NCI-H524 treated with DMSO at 0.1 percent for 48 hours (cell line): ENCODE results near the gene FYTTD1.
"Not testable (repeated sequence)": the region's sequence is repeated elsewhere in the genome, so short reads cannot be mapped to it uniquely, and the experiment has no call there.

Experiments used
- DNase-seq: peaks from one replicate; lab custom pipeline; 2025; lab: John Stamatoyannopoulos, UW

The FYTTD1 gene, protein sequence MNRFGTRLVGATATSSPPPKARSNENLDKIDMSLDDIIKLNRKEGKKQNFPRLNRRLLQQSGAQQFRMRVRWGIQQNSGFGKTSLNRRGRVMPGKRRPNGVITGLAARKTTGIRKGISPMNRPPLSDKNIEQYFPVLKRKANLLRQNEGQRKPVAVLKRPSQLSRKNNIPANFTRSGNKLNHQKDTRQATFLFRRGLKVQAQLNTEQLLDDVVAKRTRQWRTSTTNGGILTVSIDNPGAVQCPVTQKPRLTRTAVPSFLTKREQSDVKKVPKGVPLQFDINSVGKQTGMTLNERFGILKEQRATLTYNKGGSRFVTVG

DNA sequence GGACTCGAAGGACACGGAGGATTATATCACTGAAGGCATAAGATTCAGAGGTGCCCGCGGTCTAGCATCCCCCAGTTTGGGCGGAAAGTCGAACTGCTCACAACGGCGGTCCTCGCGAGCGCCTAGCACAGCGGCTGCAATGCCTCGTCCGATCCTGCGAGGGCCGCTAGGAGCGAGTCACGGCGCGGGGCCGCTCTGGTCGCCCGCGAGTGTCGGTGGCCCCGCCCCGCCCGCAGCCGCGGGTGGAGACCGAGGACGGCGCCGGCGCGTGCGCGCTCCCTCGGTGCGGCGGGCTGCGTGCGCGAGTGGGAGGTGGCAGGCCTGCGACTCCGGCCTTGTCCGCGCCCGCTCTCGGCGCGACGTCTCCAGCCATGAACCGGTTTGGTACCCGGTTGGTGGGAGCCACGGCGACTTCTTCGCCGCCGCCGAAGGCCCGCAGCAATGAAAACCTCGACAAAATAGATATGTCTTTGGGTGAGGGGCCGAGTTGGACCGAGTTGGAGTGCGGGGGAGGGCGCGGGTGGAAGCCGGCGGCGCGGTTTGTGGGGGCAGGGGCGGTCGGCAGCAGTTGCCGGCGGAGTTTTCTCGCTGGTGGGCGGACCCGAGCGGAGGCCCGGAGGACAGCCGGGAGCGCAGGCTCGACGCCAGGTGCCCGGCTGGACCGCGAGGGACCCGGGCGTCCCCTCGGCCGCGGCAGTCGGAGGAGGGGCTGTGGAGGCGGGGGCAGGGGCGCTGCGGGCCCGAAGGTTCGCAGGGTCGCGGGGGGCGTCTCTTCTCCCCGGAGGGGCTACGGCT is at the start of gene FYTTD1:
Gene FYTTD1 (plus strand): TSS at position 283 of the 795 bp plus-strand sequence. CDS start 89 bp downstream, at position 372.
- peak; percentile 72 for DNase-seq

DNA sequence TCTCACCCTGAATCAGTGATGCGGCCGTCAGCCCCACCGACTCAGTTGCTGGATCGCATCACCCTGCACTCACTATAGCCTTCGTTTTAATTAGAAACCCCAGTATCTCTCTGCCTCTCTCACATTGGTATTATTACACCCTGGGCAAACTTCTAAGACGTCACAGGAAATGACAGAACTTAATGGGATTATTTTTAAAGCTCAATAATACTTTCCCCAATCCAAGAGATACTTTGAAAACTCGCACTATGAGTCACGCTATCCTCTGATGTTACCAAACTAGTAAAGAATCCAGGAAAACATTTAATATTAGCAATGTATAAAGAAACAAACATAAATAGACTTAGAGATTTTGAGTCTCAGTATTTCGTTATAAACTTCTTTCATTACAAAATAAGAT is 49.6 kb upstream of the FYTTD1 start:
- no peak for DNase-seq

DNA sequence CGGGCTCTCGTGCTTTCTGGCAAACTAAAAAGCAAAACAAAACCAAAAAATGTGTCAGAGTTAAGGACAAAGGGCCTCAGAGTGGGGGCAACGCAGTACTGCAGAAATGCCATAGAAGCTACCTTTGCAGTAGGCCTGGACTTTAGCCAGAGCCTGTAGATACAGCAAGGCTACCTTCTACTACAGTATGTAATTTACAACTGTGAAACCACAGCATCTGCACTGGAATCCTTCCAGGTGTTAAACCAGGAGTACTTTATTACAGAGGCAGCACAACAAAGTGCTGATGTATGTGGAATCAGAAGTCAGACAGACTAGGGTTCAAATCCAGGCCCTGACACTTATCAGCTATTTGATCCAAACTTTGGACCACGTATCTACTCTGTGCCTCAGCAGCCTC is 47.8 kb upstream of the FYTTD1 start:
- DNase-seq = no peak

DNA sequence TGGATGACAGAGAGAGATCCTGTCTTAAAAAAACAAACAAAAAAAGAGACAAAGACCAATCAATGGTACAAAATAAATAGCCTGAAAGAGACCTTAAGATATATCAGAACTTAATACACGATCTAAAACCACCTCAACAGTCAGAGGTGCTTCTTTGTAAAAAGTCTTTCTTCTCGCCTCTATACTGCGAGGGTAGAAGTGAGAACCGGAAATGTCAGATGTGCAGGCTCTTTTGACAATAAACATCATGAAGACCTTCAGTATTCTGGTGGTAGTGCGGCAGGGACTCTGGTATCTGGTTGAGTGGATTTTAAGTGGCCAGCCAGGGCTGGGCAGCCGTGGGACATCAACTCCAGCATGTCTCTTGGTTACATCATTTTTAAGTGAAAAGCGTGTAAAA is 43.0 kb upstream of the FYTTD1 start:
- no peak for DNase-seq

DNA sequence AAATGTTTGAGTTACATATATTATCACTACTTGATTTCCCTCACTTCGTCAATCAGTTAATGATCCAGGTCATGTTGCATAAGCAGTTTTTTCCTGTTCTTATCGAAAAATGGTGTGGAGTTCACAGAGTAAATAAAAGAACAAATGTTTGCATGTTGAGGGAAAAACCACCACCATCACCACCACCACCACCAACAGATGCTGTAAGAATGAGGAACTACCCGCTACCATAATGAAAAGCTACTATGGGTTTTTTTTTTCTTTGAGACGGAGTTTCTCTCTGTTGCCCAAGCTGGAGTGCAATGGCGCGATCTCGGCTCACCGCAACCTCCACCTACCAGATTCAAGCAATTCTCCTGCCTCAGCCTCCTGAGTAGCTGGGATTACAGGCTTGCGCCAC is 40.5 kb upstream of the FYTTD1 start:
- no peak for DNase-seq

DNA sequence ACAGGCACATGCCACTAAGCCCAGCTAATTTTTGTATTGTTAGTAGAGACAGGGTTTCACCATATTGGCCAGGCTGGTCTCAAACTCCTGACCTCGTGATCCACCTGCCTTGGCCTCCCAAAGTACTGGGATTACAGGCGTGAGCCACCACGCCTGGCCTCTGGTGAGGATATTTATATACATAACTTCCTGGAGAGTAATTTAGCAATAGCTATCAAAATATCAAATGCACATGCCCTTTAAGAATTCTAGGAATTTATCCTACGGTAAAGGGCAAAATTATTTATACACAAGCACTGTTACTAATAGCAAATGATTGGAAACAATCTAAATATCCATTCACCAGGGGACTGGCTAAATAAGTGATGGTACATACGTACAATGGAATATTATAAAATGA is 38.7 kb upstream of the FYTTD1 start:
- not testable (repeated sequence) for DNase-seq

DNA sequence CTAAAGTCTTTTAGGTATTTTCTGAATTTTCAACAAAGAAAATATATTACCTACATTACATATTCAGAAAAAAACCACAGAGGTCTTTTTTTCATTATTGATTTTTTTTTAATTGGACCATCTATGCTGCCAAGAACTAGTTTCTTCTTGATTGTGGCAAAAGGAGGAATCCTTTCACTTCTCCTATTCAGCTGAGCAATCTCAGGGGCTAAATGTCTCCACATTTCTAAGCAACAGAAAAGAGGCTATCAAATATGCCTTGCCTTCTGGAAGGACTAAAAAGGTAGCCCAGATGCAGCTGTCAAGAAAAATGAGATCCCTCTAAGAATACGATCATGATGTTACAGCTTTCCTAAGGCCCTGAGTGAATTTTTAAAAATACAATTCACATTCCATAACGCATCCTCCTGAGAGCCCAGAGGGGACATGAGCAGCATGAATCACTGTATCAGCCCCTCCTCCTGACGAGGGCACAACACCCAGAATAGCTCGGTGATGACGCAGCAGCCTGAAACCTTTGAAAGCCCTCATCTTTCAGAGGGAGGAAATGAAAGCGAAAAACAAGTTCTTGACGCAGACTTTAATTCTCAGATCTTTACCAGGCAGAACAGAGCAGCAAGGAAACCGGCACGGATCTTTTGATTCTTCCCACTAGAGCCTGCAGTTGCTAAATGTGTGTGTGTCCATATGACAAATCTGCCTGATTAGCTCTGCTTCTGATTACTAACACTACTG is 37.5 kb upstream of the FYTTD1 start:
- DNase-seq = no peak

DNA sequence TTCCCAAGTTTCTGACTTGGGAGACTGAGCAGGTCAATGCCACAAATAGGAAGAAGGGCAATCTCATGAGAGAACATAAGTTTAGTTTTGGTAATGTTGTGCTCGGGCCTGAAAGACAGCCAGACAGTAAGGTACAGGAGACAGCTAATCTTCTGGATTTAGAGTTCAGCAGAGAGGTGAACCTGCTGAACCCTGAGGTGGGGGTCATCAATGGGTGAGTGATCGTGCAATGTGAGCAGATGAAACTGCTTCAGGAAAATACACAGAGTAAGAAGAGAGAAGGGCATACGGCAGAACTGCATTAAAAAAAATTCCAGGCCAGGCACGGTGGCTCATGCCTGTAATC is 36.2 kb upstream of the FYTTD1 start:
- no peak for DNase-seq

DNA sequence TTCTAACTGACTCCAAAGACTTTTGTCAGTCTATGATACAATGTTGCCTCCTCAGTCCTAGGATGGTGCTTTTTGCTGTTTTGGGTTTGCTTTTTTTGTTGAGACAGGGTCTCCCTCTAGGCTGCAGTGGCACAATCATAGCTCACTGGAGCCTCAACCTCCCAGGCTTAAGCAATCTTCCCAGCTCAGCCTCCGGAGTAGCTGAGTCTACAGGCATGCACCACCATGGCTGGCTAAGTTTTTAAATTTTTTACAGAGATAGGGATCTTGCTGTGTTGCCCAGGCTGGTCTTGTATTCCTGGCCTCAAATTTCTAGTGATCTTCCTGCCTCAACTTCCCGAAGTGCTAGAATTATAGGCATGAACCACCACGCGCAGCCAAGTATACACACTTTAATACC is 35.4 kb upstream of the FYTTD1 start:
- DNase-seq = no peak

DNA sequence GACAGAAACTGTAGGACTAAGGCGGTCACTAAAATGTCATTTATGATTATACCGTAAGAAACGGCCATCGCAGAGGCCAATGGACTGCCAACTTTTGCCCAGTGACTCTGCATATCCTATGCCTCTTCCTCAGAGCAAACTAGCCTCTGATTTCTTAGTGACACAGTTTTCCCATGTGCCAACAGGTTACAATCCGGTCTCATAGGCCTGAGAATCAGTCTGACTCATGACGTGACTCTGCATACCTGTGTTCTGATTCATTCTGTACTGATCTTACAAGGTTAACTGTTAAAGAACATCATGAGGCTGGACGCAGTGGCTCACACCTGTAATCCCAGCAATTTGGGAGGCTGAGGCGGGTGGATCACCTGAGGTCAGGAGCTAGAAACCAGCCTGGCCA is 30.8 kb upstream of the FYTTD1 start:
- DNase-seq = no peak

DNA sequence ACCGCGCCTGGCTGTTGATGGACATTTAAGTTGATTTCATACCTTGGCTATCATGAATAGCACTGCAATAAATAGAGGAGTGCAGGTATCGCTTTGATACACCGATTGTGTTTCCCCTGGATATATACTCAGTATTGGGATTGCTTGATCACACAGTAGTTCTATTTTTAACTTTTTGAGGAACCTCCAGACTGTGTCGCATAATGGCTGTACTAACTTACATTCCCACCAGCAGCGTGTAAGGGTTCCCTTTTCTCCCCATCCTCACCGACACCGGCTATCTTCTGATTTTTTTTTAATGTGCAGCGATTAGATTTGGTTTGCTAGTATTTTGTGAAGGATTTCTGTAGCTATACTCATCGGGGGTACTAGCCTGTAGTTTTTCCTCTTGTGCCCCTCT is 29.0 kb upstream of the FYTTD1 start:
- DNase-seq = no peak

DNA sequence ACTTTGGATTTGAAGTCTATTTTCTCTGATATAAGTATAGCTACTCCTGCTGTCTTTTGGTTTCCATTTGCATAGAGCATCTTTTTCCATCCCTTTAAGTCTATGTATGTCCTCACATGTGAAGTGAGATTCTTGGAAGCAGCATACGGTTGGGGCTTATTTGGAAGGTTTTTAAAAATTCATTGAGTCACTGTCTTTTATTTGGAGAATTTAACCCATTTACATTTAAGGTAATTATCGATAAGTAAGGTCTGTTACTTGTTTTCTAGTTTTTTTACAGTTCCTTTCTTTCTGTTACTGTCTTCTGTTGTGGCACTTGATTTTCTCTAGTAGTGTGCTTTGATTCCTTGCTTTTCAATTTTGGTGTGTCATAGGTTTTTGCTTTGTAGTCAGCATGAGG is 26.9 kb upstream of the FYTTD1 start:
- no peak for DNase-seq

DNA sequence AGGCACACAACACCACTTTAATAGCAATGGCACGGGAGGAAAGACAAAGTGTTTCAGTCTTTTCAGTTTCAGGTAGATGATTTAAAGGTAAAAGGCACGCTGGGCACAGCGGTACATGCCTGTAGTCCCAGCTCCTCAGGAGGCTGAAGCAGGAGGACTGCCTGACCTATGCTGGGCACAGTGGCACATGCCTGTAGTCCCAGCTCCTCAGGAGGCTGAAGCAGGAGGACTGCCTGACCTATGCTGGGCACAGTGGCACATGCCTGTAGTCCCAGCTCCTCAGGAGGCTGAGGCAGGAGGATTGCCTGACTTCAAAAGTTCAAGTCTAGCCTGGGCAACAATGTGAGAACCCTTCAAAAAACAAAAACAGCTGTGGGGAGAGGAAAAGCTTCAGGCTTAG is 21.8 kb upstream of the FYTTD1 start:
- not testable (repeated sequence) for DNase-seq

DNA sequence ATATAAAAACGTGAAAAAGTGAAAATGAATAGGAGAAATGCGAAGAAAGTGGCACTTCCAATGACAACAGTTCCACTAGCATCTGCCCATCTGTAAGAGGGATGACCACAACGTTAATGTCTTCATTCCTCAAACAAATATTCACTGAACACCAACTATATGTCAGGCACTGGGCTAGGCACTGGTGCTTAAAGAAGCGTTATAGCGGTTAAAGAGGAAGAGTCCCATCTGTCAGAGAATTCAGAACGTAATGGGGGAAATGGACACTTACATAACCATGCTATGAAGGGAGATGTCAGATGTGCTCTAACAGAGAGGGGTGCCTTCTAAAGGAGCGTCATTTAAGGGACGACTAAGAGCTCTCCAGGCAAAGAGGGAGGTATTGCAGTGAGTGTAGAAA is 21.2 kb upstream of the FYTTD1 start:
- DNase-seq = peak; percentile 31

DNA sequence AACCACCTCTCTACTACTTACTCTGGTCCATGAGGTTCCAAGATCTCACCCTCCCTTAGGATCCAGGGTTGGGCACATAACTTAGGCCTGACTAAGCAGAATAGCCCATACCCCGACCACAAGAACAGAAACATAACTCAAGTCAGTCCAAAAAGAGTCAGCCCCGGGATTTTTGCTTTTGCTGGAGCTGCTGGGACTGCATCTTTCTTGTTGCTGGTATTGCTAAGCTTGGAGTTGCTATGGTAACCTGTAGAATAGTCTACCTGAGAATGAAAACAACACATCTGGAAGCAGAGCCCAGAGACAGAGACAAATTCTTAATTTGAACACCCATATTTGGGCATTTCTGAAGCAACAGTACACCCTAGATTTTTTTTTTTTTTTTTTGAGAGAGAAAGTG is 19.5 kb upstream of the FYTTD1 start:
- DNase-seq = no peak

DNA sequence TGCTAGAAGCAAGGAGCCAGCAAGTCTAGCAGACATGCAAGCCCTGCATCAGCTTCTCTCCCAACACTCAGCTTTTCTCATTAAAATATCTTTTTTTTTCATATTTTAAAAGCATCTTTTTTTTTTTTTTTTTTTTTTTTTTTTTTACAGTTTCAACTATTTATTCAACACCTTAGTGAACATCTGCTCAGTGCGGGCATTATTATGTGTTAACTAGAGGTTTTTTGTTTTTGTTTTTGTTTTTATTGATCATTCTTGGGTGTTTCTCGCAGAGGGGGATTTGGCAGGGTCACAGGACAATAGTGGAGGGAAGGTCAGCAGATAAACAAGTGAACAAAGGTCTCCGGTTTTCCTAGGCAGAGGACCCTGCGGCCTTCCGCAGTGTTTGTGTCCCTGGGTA is 18.9 kb upstream of the FYTTD1 start:
- DNase-seq = not testable (repeated sequence)

DNA sequence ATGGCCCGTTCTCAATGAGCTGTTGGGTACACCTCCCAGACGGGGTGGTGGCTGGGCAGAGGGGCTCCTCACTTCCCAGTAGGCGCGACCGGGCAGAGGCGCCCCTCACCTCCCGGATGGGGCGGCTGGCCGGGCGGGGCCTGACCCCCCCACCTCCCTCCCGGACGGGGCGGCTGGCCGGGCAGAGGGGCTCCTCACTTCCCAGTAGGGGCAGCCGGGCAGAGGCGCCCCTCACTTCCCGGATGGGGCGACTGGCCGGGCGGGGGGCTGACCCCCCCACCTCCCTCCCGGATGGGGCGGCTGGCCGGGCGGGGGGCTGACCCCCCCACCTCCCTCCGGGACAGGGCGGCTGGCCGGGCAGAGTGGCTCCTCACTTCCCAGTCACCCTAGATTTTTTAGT is 18.2 kb upstream of the FYTTD1 start:
- not testable (repeated sequence) for DNase-seq

DNA sequence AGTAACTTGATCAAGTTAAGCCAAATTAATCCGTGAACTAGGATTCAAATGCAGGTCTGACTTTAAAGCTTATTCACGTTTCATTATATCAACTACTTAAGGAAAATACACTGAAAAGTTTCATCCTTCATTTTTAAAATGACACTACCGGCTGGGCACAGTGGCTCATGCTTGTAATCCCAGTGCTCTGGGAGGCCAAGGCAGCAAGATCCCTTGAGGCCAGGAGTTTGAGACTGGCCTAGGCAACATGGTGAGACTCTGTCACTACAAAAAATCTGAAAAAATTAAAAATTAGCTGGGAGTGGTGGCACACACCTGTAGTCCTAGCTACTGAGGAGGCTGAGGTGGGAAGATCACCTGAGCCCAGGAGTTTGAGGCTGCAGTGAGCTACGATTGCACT is 16.6 kb upstream of the FYTTD1 start:
- DNase-seq = no peak

DNA sequence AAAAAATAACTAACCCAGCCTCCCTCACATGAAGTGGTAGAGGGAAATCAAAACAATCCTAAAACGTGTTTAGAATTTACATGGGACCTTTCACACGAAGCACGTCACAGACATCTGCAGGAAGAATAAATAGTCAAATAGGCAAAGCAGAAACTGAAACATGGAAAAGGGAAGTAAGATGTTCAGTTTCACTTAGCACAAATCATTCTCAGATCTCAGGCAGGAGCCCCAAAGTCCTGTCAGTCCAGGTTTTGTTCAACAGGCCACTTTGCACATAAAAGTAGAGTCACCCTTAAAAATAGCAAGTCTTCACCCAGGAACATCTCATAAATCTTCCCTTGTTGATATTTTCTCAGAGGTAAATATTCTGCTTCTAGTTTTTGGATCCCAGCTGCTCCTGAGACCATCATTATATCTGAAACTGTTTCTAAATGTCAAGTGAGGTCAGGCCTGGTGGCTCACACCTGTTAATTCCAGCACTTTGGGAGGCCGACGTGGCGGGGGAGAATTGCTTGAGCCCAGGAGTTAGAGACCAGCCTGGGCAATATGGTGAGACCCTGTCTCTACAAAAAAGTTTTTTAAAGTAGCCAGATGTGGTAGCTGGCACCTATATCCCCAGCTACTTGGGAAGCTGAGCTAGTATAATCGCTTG is 14.9 kb upstream of the FYTTD1 start:
- no peak for DNase-seq

DNA sequence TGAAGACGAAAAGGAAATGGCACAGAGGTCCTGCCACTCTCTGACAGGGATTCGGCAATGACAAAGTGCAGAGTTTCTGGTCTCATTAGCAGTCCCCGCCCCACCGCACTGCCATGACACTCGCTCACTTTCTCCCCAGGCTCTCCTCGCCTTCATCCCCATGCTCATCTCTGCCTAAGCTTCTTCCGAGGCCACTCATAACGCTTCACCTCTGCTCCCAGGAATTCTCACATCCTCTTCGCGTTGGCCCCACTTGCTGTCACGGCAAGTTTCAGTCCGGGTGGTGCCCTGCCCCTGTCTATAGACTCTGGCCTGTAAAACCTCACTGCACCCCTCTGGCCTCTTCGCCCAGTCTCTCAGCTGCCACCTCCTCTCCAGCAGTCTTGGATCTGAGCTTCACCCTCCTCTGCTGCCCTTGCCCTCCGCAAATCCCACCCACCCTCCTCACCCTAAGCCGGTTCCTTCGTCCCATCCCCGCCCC is 13.6 kb upstream of the FYTTD1 start:
- DNase-seq = no peak

DNA sequence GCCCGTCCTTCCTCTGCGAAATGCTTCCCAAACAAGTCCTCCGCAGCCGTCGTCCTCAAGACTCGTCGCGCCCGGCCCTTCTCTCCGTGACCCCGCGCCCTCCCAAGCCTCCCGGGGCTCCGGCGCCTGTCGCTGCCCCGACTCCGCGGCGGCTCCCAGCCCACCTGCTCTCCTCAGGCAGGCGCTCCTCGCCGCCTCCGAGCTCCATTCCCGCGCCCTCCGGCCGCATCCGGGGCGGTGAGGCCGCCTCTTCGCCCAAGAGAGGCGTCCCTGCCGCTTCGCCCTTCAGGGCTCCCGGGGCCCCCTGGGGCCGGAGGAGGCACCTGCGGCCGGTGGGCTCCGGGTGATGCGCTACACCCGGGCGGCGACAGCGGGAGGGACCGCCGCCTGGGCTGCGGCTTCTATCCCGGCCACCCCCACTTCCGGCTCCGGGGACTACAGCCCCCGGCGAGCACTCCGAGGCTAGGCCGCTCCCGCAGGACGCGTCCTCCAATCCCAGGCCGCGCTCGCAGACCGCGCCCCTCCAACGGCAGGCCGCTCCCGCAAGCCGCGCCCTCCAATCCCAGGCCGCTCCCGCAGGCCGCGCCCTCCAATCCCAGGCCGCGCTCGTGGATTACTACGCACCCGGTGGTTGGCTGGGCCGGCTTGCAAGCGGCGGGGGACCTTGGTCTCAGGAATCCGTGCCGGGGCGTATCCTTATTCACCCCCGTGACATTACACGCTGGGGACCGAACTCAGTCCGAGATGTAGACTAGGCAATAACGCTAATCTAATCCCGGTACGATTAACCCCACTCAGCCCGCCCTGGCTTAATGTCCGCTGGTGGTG is 13.0 kb upstream of the FYTTD1 start, which contains the start of gene RUBCN:
Gene RUBCN (minus strand): TSS at position 414 of the 828 bp plus-strand sequence. CDS start 185 bp downstream, at position 229.
- peak; percentile 95 for DNase-seq
